SK-N-SH (cell line): ENCODE results near the gene THADA.

Experiments used
- FOXM1 ChIP-seq: IDR thresholded peaks from 2 replicates; pipeline ENCODE4 v1.4.0; 2012; ENCODE audit warnings: low read depth, mild to moderate bottlenecking
- JUND ChIP-seq: IDR thresholded peaks from 2 replicates; pipeline ENCODE4 v1.4.0; 2012
- MXI1 ChIP-seq: IDR thresholded peaks from 2 replicates; pipeline ENCODE4 v1.6.1; 2012; ENCODE audit warnings: mild to moderate bottlenecking, low read depth, low read length, improper control_type of control experiment
- TAF1 ChIP-seq: IDR thresholded peaks from 2 replicates; pipeline ENCODE4 v1.6.1; 2012; ENCODE audit warnings: low read depth, mild to moderate bottlenecking, low read length, moderate library complexity, borderline replicate concordance
- TF ChIP-seq, protein P1 (sequence below): fragments of 150-350 bp; IDR thresholded peaks from 2 replicates; pipeline ENCODE4 v1.6.1; 2017; ENCODE audit warnings: antibody characterized with exemption, low read length, low read depth, borderline replicate concordance
- TF ChIP-seq, protein P2 (sequence below): fragments of 200-600 bp; sonication (generic); IDR thresholded peaks from 2 replicates; pipeline ENCODE4 v1.6.1; 2017; ENCODE audit warnings: antibody characterized with exemption, mild to moderate bottlenecking, moderate library complexity

DNA sequence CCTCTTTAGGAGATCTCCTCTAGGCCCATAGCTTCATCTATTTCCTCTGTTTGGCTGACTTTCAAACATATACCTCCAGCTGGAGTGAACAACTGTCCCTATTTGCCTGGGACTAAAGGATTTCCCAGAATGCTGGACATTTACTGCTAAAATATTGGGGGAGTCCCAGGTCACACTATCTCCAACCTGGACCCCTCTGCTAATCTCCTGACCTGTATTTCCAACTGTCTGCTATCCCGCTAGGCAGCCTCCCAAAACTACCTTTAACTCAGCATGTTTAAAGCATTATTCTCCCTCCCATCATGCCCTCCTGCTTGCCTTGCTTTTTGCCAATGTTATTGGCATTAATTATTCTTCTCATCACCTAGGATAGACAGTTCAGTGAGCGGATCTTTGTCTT is 77.1 kb downstream of the THADA start:
- TF ChIP-seq FOXM1 (no peak), JUND (no peak), TAF1 (no peak), MXI1 (no peak)
- TF ChIP-seq, protein P1, sequence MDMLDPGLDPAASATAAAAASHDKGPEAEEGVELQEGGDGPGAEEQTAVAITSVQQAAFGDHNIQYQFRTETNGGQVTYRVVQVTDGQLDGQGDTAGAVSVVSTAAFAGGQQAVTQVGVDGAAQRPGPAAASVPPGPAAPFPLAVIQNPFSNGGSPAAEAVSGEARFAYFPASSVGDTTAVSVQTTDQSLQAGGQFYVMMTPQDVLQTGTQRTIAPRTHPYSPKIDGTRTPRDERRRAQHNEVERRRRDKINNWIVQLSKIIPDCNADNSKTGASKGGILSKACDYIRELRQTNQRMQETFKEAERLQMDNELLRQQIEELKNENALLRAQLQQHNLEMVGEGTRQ: no peak
- TF ChIP-seq, protein P2, sequence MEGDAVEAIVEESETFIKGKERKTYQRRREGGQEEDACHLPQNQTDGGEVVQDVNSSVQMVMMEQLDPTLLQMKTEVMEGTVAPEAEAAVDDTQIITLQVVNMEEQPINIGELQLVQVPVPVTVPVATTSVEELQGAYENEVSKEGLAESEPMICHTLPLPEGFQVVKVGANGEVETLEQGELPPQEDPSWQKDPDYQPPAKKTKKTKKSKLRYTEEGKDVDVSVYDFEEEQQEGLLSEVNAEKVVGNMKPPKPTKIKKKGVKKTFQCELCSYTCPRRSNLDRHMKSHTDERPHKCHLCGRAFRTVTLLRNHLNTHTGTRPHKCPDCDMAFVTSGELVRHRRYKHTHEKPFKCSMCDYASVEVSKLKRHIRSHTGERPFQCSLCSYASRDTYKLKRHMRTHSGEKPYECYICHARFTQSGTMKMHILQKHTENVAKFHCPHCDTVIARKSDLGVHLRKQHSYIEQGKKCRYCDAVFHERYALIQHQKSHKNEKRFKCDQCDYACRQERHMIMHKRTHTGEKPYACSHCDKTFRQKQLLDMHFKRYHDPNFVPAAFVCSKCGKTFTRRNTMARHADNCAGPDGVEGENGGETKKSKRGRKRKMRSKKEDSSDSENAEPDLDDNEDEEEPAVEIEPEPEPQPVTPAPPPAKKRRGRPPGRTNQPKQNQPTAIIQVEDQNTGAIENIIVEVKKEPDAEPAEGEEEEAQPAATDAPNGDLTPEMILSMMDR: no peak
